CD4-positive, alpha-beta memory T cell (primary cell): ENCODE measurements around the gene CAV1. TPM values are rescaled to one million over a fixed set of nuclear protein-coding genes. Genes with fewer than 3 reads are reported as not detected.
A peak's percentile ranks its signal among the peaks of the same experiment; 100 is the strongest.

Source experiments
- CTCF ChIA-PET: fragments of 350-600 bp; sonication (Branson Sonifier 250); formaldehyde crosslinking; loops from one replicate; lab custom pipeline; 2021; ENCODE audit warnings: inconsistent platforms; ENCODE audit not compliant: partially characterized antibody; lab: Charles Lee
- POLR2A ChIA-PET: fragments of 350-600 bp; sonication (Branson Sonifier 250); formaldehyde crosslinking; loops from one replicate; lab custom pipeline; 2021; ENCODE audit not compliant: partially characterized antibody; lab: Charles Lee
- DNase-seq, 5 donors: peaks; one replicate each; pipeline versions ENCODE4 v3.0.0 to v3.0.0-alpha.2; 2020 to 2022; ENCODE audit warnings: mixed read lengths in 1 of 5
- H3K27ac ChIP-seq: one replicate; pipeline ENCODE4 v1.7.0; 2013; ENCODE audit warnings: low read depth, low read length
- H3K27me3 ChIP-seq: 2 replicates; pipeline ENCODE4 v1.7.0; 2013; ENCODE audit warnings: mild to moderate bottlenecking, low read length, moderate library complexity; ENCODE audit not compliant: insufficient read depth
- H3K36me3 ChIP-seq: 2 replicates; pipeline ENCODE4 v1.7.0; 2013; ENCODE audit warnings: mild to moderate bottlenecking, low read length, moderate library complexity; ENCODE audit not compliant: insufficient read depth
- H3K4me1 ChIP-seq: 2 replicates; pipeline ENCODE4 v1.7.0; 2013; ENCODE audit warnings: mild to moderate bottlenecking, low read length, moderate library complexity; ENCODE audit not compliant: insufficient read depth
- H3K4me3 ChIP-seq, 2 donors: one replicate each; pipeline ENCODE4 v1.7.0; 2013; ENCODE audit warnings: low read length in 2 of 2, mild to moderate bottlenecking in 1 of 2
- H3K9me3 ChIP-seq, 2 donors: one replicate each; pipeline ENCODE4 v1.7.0; 2013; ENCODE audit warnings: low read length in 2 of 2, control low read depth in 1 of 2; ENCODE audit not compliant: control insufficient read depth in 1 of 2
- H3K27ac Mint-ChIP-seq, 7 donors: one replicate each; pipeline ENCODE4 v1.8.0; 2020 to 2021; ENCODE audit warnings: mixed read lengths in 7 of 7, mild to moderate bottlenecking in 6 of 7, inconsistent platforms in 3 of 7, moderate library complexity in 3 of 7
- H3K27me3 Mint-ChIP-seq, 2 donors: one replicate each; pipeline ENCODE4 v1.8.0; 2020 to 2021; ENCODE audit warnings: mixed read lengths in 2 of 2
- H3K36me3 Mint-ChIP-seq, 2 donors: one replicate each; pipeline ENCODE4 v1.8.0; 2020 to 2021; ENCODE audit warnings: mixed read lengths in 2 of 2, inconsistent platforms in 1 of 2, mild to moderate bottlenecking in 1 of 2
- H3K4me1 Mint-ChIP-seq, 4 donors: one replicate each; pipeline ENCODE4 v1.8.0; 2020 to 2021; ENCODE audit warnings: mixed read lengths in 4 of 4, mild to moderate bottlenecking in 1 of 4
- H3K4me3 Mint-ChIP-seq, 8 donors: one replicate each; pipeline ENCODE4 v1.8.0; 2020 to 2021; ENCODE audit warnings: mixed read lengths in 8 of 8, mild to moderate bottlenecking in 7 of 8, moderate library complexity in 6 of 8, inconsistent platforms in 3 of 8
- H3K9me3 Mint-ChIP-seq, 8 donors: one replicate each; pipeline ENCODE4 v1.8.0; 2020 to 2021; ENCODE audit warnings: mixed read lengths in 8 of 8, mild to moderate bottlenecking in 5 of 8, inconsistent platforms in 3 of 8, moderate library complexity in 1 of 8
- intact Hi-C: fragments of 100-400 bp; cut with micrococcal nuclease; formaldehyde crosslinking; loops from one replicate; pipeline ENCODE4 v1.15.1; 2023
- polyA plus RNA-seq, 2 donors: library from polyadenylated mRNA; unstranded; fragments of 300-500 nt; fragmentation: Illumina TruSeq; gene quantifications; one replicate each; pipeline ENCODE4 v1.2.3, GENCODE V29; 2021
- total RNA-seq, 2 experiments: library from RNA; stranded (reverse); gene quantifications; one replicate each; pipeline ENCODE4 v1.2.3, GENCODE V29; 2021

Gene CAV1
- total and polyA plus RNA-seq, 4 experiments from 2014 or later: not detected

DNA sequence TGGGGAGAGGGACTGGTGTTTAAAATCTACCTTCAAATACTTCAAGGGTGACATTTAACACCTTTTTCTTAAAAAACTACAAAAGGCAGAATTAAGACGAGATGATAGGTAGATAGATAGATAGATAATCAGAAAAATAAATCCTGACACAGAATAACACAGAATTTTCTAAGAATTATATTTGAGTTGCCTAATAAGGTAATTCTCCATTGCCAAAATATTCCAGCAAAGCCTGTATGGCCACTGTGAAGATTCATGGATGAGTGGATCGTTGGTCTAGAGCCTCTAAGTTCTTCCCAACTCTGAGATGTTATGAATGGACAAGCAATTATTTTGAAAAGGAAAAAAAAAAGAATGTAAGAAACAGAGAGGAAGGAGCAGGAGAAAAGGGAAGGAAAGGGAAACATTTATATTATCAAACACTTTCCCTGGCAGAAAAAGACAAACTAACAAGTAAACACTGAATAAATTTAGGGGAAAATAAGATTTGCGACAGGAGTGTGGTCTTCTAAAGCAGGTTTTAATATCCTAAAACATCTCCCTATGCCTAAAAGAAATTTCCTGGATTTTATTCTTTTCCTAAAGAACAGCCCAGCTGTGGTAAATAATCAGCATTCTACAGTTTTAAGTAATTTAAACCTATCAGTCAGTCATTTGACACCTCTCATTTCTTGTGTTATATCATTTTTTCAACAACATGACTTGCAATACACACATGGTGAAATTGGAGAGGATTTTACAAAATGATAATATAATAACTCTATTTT, 32.8 kb upstream of the CAV1 start:
- Histone ChIP-seq H3K9me3 (no peaks in the 10 kb centered on the region), H3K27me3 (no peaks in the 10 kb centered on the region), H3K36me3 (no peaks in the 10 kb centered on the region), H3K27ac (no peak overlapping the region), H3K4me3 (no peak overlapping the region), H3K4me1 (no peaks in the 10 kb centered on the region)
- Mint-ChIP-seq H3K27ac (no peak overlapping the region), H3K9me3 (no peaks in the 10 kb centered on the region), H3K4me3 (no peak overlapping the region), H3K27me3 (peaks cover 10% of the 10 kb centered on the region in 2 donors), H3K4me1 (no peaks in the 10 kb centered on the region), H3K36me3 (no peaks in the 10 kb centered on the region)
- ChIA-PET POLR2A (no interaction called here), CTCF (no interaction called here)
- intact Hi-C loops: no loop called here
- no peak for DNase-seq

DNA sequence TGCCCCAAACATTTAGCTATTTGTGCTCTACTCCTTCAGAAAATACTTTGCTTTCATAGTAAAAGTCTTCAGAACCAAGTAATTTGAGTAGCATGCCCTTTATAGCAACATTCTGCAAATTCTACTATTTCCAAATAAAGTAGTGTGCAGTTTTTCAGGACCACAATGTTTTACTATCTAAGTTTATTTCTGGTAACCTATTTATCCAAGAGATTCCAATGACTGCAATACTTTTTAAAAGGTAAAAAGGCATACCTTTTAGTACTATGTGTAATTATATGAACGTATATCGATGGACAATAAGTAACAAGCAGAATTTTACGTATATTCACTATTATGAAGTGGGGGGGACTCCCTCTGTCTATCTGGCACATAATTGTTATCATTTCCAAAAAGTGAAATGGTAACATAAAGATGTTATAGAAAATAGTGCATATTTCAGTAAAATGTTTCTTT, 32.2 kb upstream of the CAV1 start:
- H3K27me3 Mint-ChIP-seq: peaks cover 10 to 11% of the 10 kb centered on the region in 2 donors
- no peaks in the 10 kb centered on the region for H3K9me3 Mint-ChIP-seq
- no peak overlapping the region for H3K27ac ChIP-seq
- no peak overlapping the region for H3K27ac Mint-ChIP-seq
- DNase-seq: no peak
- H3K4me1 Mint-ChIP-seq: no peaks in the 10 kb centered on the region
- ChIA-PET POLR2A (no interaction called here), CTCF (no interaction called here)
- H3K4me1 ChIP-seq: no peaks in the 10 kb centered on the region
- no peak overlapping the region for H3K4me3 ChIP-seq
- H3K4me3 Mint-ChIP-seq: no peak overlapping the region
- intact Hi-C loops: no loop called here
- no peaks in the 10 kb centered on the region for H3K27me3 ChIP-seq
- H3K36me3 Mint-ChIP-seq: no peaks in the 10 kb centered on the region
- H3K9me3 ChIP-seq: no peaks in the 10 kb centered on the region
- H3K36me3 ChIP-seq: no peaks in the 10 kb centered on the region

DNA sequence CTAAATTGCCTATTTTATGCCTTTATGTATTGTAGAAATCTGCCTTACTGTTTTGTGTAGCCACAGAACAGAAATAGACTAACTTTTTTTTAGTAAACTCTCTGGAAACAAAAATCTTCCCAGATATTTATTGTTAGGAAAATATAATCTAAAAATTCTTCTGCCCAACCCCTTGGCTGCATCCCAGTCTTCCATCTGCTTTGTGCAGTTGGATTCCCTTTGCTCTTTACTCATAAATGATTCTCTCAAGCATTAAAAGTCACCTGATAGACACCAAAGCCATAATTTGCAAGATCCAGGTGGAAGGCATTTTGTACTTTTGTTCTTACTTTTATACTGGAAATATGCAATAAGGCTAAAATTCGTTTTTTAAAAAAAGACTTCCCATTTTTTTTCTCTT, 31.4 kb upstream of the CAV1 start:
- intact Hi-C loops: no loop called here
- Histone ChIP-seq H3K4me3 (no peak overlapping the region), H3K36me3 (no peaks in the 10 kb centered on the region), H3K4me1 (no peaks in the 10 kb centered on the region), H3K27ac (no peak overlapping the region), H3K9me3 (no peaks in the 10 kb centered on the region), H3K27me3 (peaks cover 5% of the 10 kb centered on the region)
- H3K27ac Mint-ChIP-seq: no peak overlapping the region
- no peaks in the 10 kb centered on the region for H3K36me3 Mint-ChIP-seq
- POLR2A ChIA-PET: no interaction called here
- no peak overlapping the region for H3K4me3 Mint-ChIP-seq
- H3K27me3 Mint-ChIP-seq: peaks cover 12 to 15% of the 10 kb centered on the region in 2 donors
- H3K4me1 Mint-ChIP-seq: no peaks in the 10 kb centered on the region
- CTCF ChIA-PET: no interaction called here
- no peak for DNase-seq
- H3K9me3 Mint-ChIP-seq: no peaks in the 10 kb centered on the region

DNA sequence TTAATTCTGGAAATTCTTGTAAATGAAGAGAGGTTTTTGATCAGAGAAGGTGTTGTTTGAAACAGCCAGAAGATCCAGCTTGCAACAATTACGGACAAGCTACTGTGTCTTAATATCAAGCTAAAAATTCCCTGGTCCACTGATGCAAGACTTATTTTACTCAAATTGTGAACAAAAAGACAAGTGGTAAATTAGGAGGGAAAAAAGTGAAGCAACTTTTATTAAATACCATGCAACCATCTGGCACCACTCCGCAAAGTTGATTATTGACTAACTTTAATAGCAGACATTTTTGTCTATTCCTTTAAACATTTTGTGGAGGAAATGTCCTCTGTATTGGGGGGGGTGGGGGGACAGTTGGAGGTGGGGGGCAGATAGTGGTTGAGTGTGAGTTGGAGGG, 30.4 kb upstream of the CAV1 start:
- POLR2A ChIA-PET: no interaction called here
- Histone ChIP-seq H3K9me3 (no peaks in the 10 kb centered on the region), H3K27me3 (peaks cover 5% of the 10 kb centered on the region), H3K4me1 (peaks cover 5% of the 10 kb centered on the region), H3K36me3 (no peaks in the 10 kb centered on the region), H3K4me3 (no peak overlapping the region), H3K27ac (no peak overlapping the region)
- peaks cover 16 to 20% of the 10 kb centered on the region in 2 donors for H3K27me3 Mint-ChIP-seq
- H3K9me3 Mint-ChIP-seq: peaks cover 0 to 2% (median 0%) of the 10 kb centered on the region in 8 donors
- H3K36me3 Mint-ChIP-seq: no peaks in the 10 kb centered on the region
- intact Hi-C loops: no loop called here
- H3K4me1 Mint-ChIP-seq: no peaks in the 10 kb centered on the region
- no peak overlapping the region for H3K27ac Mint-ChIP-seq
- no peak overlapping the region for H3K4me3 Mint-ChIP-seq
- no peak for DNase-seq
- CTCF ChIA-PET: interaction anchor here (1.1 kb wide), 1 partner anchor 32 kb away, joined by 3 read pairs; no protein-coding TSS in a partner anchor

DNA sequence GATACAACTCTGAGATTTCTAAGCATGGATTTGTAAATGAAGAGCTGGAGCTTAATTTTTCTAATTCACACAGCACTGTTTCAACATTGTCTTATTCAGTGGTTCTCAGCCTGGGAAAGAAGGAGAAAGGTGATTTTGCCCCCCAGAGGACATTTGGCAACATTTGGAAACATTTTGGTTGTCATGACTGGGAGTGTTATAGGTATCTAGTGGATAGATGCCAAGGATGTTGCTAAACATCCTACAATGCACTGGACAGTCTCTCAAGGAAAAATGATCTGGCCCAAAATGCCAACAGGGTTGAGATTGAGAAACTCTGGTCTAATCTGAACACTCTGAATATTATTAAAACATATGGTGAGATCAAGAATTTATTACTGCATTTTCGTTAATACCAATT, 29.1 kb upstream of the CAV1 start:
- Histone ChIP-seq H3K4me1 (peaks cover 16% of the 10 kb centered on the region), H3K27me3 (peaks cover 15% of the 10 kb centered on the region), H3K27ac (no peak overlapping the region), H3K4me3 (no peak overlapping the region), H3K36me3 (no peaks in the 10 kb centered on the region), H3K9me3 (no peaks in the 10 kb centered on the region)
- no peak for DNase-seq
- POLR2A ChIA-PET: no interaction called here
- CTCF ChIA-PET: no interaction called here
- Mint-ChIP-seq H3K27ac (no peak overlapping the region), H3K9me3 (peaks cover 0 to 2% (median 0%) of the 10 kb centered on the region in 8 donors), H3K27me3 (peaks cover 21% of the 10 kb centered on the region in 2 donors), H3K36me3 (no peaks in the 10 kb centered on the region), H3K4me1 (peaks cover 7 to 9% (median 8%) of the 10 kb centered on the region in 4 donors), H3K4me3 (no peak overlapping the region)
- intact Hi-C loops: no loop called here

DNA sequence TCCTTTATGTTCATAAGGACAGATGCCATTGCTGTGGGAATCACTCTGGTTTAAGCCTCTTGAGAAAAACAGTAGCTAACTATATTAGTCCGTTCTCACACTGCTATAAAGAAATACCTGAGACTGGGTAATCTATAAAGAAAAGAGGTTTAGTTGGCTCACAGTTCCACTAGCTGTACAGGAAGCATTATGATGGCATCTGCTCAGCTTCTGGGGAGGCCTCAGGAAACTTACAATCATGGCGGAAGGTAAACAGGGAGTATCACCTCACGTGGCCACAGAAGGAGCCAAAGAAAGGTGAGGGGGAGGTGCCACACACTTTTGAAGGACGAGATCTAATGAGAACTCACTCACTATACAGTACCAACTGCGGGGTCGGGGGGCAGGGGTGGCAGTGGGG, 28.2 kb upstream of the CAV1 start:
- POLR2A ChIA-PET: no interaction called here
- H3K27me3 Mint-ChIP-seq: peaks cover 25 to 27% of the 10 kb centered on the region in 2 donors

DNA sequence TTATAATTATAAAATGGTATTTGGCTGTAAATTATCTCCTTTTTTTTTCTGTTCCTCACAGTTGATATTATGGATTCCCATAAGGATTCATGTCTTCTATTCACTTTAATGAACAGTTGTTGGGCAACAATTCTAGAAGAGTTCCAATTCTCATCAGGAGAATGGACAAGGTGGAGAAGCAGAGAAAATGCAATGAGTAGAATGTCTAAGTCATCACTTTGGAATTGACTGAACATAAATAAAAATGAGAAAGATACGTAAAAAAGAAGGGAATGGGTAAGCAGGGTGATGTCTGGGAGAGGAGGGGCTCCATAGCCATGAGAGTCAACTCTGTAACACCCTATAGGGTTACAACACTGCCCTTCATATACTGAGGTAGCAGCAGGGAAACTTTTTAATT, 27.1 kb upstream of the CAV1 start:
- peaks cover 18% of the 10 kb centered on the region for H3K4me1 ChIP-seq
- Mint-ChIP-seq H3K4me1 (peaks cover 8 to 11% (median 10%) of the 10 kb centered on the region in 4 donors), H3K27ac (peak overlapping the region in 1 of 7 donors; percentile 4), H3K27me3 (peaks cover 27 to 30% of the 10 kb centered on the region in 2 donors), H3K9me3 (peaks cover 0 to 2% (median 0%) of the 10 kb centered on the region in 8 donors), H3K4me3 (peak overlapping the region in 1 of 8 donors; percentile 39), H3K36me3 (no peaks in the 10 kb centered on the region)
- ChIA-PET CTCF (no interaction called here), POLR2A (no interaction called here)
- no peak for DNase-seq
- intact Hi-C loops: no loop called here
- H3K9me3 ChIP-seq: no peaks in the 10 kb centered on the region
- H3K27ac ChIP-seq: no peak overlapping the region
- H3K27me3 ChIP-seq: peaks cover 24% of the 10 kb centered on the region
- H3K4me3 ChIP-seq: no peak overlapping the region
- H3K36me3 ChIP-seq: no peaks in the 10 kb centered on the region

More for the DNA sequence above, 28.2 kb upstream of the CAV1 start:
- Histone ChIP-seq H3K4me3 (no peak overlapping the region), H3K27ac (no peak overlapping the region), H3K4me1 (peaks cover 18% of the 10 kb centered on the region), H3K9me3 (no peaks in the 10 kb centered on the region), H3K36me3 (no peaks in the 10 kb centered on the region), H3K27me3 (peaks cover 22% of the 10 kb centered on the region)
- peaks cover 0 to 2% (median 0%) of the 10 kb centered on the region in 8 donors for H3K9me3 Mint-ChIP-seq
- H3K4me1 Mint-ChIP-seq: peaks cover 8 to 11% (median 10%) of the 10 kb centered on the region in 4 donors
- no peak overlapping the region for H3K27ac Mint-ChIP-seq
- intact Hi-C loops: no loop called here
- DNase-seq: no peak
- peak overlapping the region in 1 of 8 donors; percentile 20 for H3K4me3 Mint-ChIP-seq
- CTCF ChIA-PET: no interaction called here
- no peaks in the 10 kb centered on the region for H3K36me3 Mint-ChIP-seq
